NT2/D1 (cell line): Measurements from ENCODE around the gene KLK1.
A peak's percentile ranks its signal among the peaks of the same experiment; 100 is the strongest.

Experiments used
- DNase-seq: peaks from one replicate; pipeline ENCODE4 v3.0.0-alpha.2; 2011; ENCODE audit warnings: low read depth, low spot score
- H3K27me3 ChIP-seq: 2 replicates; pipeline ENCODE4 v1.6.0; 2011; ENCODE audit warnings: mild to moderate bottlenecking; ENCODE audit not compliant: insufficient read length, insufficient read depth
- H3K36me3 ChIP-seq: 2 replicates; pipeline ENCODE4 v1.6.1; 2011; ENCODE audit warnings: mild to moderate bottlenecking, low read length, mixed read lengths; ENCODE audit not compliant: insufficient read depth, insufficient read length
- H3K4me1 ChIP-seq: 2 replicates; pipeline ENCODE4 v1.5.1; 2011; ENCODE audit not compliant: insufficient read depth, insufficient read length
- H3K4me3 ChIP-seq: 2 replicates; pipeline ENCODE4 v1.5.1; 2011; ENCODE audit warnings: low read depth; ENCODE audit not compliant: insufficient read length
- H3K9ac ChIP-seq: 2 replicates; pipeline ENCODE4 v1.6.0; 2011; ENCODE audit warnings: low read depth; ENCODE audit not compliant: insufficient read length
- H3K9me3 ChIP-seq: 2 replicates; pipeline ENCODE4 v1.5.1; 2011; ENCODE audit warnings: mild to moderate bottlenecking, low read length; ENCODE audit not compliant: insufficient read depth
- SUZ12 ChIP-seq: IDR thresholded peaks from 2 replicates; pipeline ENCODE4 v1.6.1; 2011; ENCODE audit not compliant: insufficient read length, insufficient read depth; ENCODE audit errors: extremely low read depth
- YY1 ChIP-seq: IDR thresholded peaks from 2 replicates; pipeline ENCODE4 v1.6.1; 2011; ENCODE audit not compliant: insufficient read length, insufficient read depth
- ZNF274 ChIP-seq: IDR thresholded peaks from 2 replicates; pipeline ENCODE4 v1.6.1; 2011; ENCODE audit warnings: mild to moderate bottlenecking, low read depth, low read length

The KLK1 gene

GRCh38 chr19:50835785-50836542, 12.4 kb upstream of the KLK1 start:
- Histone ChIP-seq H3K36me3 (no peaks in the 10 kb centered on the region), H3K4me1 (peaks cover 2% of the 10 kb centered on the region), H3K4me3 (peak overlapping the region; percentile 72), H3K27me3 (peaks cover 44% of the 10 kb centered on the region), H3K9me3 (no peaks in the 10 kb centered on the region), H3K9ac (peak overlapping the region; percentile 83)
- TF ChIP-seq YY1 (no peak), SUZ12 (no peak), ZNF274 (no peak)
- DNase-seq: no peak

DNA sequence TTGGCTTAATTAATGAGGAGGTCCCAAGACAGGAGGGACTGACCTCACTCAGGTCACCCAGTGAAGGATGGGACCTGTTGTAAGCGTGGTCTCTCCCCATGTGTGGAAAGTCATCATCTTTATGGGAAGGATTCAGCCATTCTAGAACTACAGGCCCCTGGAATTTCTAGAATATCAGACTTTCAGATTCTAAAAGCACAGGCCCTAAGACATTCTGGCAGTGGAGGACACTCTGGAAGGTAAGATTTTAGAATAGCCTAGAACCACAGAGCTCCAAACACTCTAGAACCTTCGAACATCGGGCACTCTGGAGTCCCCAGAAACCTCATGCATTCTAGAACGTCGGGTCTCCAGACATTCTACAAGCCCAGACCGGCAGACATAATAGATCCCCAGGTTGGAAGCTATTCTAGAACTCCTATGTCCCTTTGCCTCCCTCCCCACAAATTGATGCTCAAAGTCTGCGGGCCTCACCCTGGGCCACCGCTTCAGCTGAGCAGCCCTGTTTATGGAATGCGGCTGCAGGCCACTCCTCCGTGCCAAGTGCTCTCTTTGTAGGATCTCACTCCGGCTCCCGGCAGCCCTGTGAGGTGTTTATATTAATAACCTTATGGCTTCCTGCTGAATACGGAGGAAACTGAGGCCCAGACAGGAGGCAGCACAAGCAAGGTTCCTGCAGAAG, 11.7 kb upstream of the KLK1 start:
- H3K4me3 ChIP-seq: peak overlapping the region; percentile 72
- H3K4me1 ChIP-seq: peaks cover 6% of the 10 kb centered on the region
- no peak for DNase-seq
- H3K27me3 ChIP-seq: peaks cover 37% of the 10 kb centered on the region
- TF ChIP-seq YY1 (no peak), ZNF274 (no peak), SUZ12 (no peak)
- no peaks in the 10 kb centered on the region for H3K9me3 ChIP-seq
- peak overlapping the region; percentile 83 for H3K9ac ChIP-seq
- H3K36me3 ChIP-seq: no peaks in the 10 kb centered on the region

GRCh38 chr19:50833802-50834167, 10.2 kb upstream of the KLK1 start:
- H3K36me3 ChIP-seq: no peaks in the 10 kb centered on the region
- H3K4me1 ChIP-seq: peaks cover 9% of the 10 kb centered on the region
- H3K4me3 ChIP-seq: no peak overlapping the region
- DNase-seq: no peak
- H3K9ac ChIP-seq: no peak overlapping the region
- no peak for TF ChIP-seq YY1
- TF ChIP-seq ZNF274: no peak
- no peak for TF ChIP-seq SUZ12
- peaks cover 26% of the 10 kb centered on the region for H3K27me3 ChIP-seq
- H3K9me3 ChIP-seq: no peaks in the 10 kb centered on the region

GRCh38 chr19:50833117-50833801, 9.7 kb upstream of the KLK1 start, which contains the start of gene KLK15:
Gene KLK15, minus strand, starts transcription at chr19:50833574. Its CDS starts 2,082 bp downstream, at chr19:50831492.
- Histone ChIP-seq H3K36me3 (no peaks in the 10 kb centered on the region), H3K9ac (no peak within 1 kb of the TSS), H3K9me3 (no peaks in the 10 kb centered on the region), H3K4me1 (peaks cover 9% of the 10 kb centered on the region), H3K27me3 (peaks cover 26% of the 10 kb centered on the region), H3K4me3 (no peak within 1 kb of the TSS)
- no peak for DNase-seq
- TF ChIP-seq ZNF274 (no peak), YY1 (no peak), SUZ12 (no peak)

DNA sequence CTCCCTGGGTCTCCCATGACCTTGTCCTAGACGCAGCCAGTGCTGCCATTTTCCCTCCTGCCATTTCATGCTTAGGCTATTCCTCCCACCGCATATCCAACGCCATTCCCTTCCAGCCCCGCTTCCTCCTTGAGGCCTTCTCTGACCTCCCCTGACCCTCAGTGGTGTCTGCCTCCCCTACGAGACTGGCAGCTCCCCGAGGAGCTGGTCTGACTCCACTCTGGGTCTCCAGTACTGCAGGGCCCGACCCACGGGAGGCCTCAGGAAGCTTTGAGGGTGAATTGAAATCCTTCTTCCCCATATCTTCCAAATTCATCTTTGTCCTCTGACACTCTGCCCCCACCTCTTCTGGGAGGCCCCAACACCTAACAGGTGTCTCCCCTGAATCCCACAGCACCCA, 9.1 kb upstream of the KLK1 start:
- H3K4me1 ChIP-seq: peaks cover 9% of the 10 kb centered on the region
- H3K4me3 ChIP-seq: no peak overlapping the region
- H3K9ac ChIP-seq: no peak overlapping the region
- no peaks in the 10 kb centered on the region for H3K36me3 ChIP-seq
- no peak for DNase-seq
- H3K9me3 ChIP-seq: no peaks in the 10 kb centered on the region
- peaks cover 26% of the 10 kb centered on the region for H3K27me3 ChIP-seq
- TF ChIP-seq SUZ12 (no peak), YY1 (no peak), ZNF274 (no peak)

DNA sequence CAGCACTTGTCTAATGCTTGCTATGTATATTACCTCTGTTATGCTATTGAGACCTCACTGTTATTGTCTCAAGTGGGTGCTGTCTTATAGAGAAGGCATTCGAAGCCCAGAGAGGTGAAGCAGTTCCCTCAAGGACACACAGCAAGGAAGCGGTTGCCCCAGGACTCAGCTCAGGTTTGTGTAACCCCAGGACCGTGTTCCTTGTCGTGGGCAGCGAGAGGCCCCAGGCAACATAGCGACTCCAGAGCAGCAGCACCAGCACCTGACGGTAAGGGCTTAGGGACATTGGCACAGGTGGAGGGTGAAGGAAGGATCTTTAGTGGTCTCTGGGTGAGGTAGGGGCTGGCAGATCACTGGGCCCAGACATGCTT, 7.4 kb upstream of the KLK1 start:
- Histone ChIP-seq H3K9ac (no peak overlapping the region), H3K4me3 (no peak overlapping the region), H3K27me3 (peaks cover 14% of the 10 kb centered on the region)

More for the DNA sequence above, 7.4 kb upstream of the KLK1 start:
- Histone ChIP-seq H3K36me3 (no peaks in the 10 kb centered on the region), H3K9me3 (no peaks in the 10 kb centered on the region), H3K4me1 (peaks cover 6% of the 10 kb centered on the region)
- DNase-seq: no peak
- TF ChIP-seq YY1 (no peak), SUZ12 (no peak), ZNF274 (no peak)
